Liver (tissue), 9 donors: ENCODE data around the gene LHX8. TPM values are rescaled to one million over a fixed set of nuclear protein-coding genes. Genes with fewer than 3 reads are reported as not detected.

Experiments used
- DNase-seq: peaks from one replicate; pipeline ENCODE4 v3.0.0-alpha.2; 2017; ENCODE audit warnings: low spot score
- H3K27ac ChIP-seq, 2 donors: one replicate each; pipeline ENCODE4 v1.7.0; 2013; ENCODE audit warnings: inconsistent platforms in 2 of 2, low read length in 2 of 2, control low read depth in 1 of 2, low read depth in 1 of 2, mild to moderate bottlenecking in 1 of 2
- H3K27me3 ChIP-seq, 4 donors: one replicate each; pipeline versions ENCODE4 v1.6.1 to v1.7.0; 2013; ENCODE audit warnings: low read length in 3 of 4, inconsistent platforms in 1 of 4, mild to moderate bottlenecking in 1 of 4, moderate library complexity in 1 of 4; ENCODE audit not compliant: control insufficient read depth in 4 of 4, insufficient read depth in 4 of 4
- H3K36me3 ChIP-seq, 4 donors: one replicate each; pipeline versions ENCODE4 v1.6.1 to v1.7.0; 2013; ENCODE audit warnings: low read length in 3 of 4, mild to moderate bottlenecking in 3 of 4, low read depth in 1 of 4, moderate library complexity in 1 of 4; ENCODE audit not compliant: control insufficient read depth in 4 of 4, insufficient read depth in 3 of 4
- H3K4me1 ChIP-seq, 4 donors: one replicate each; pipeline versions ENCODE4 v1.6.1 to v1.7.0; 2013; ENCODE audit warnings: low read length in 3 of 4, mild to moderate bottlenecking in 3 of 4, moderate library complexity in 1 of 4; ENCODE audit not compliant: control insufficient read depth in 4 of 4, insufficient read depth in 4 of 4
- H3K4me3 ChIP-seq, 3 donors: one replicate each; pipeline versions ENCODE4 v1.6.1 to v1.7.0; 2013; ENCODE audit warnings: low read length in 3 of 3, control low read depth in 1 of 3, low read depth in 1 of 3, mild to moderate bottlenecking in 1 of 3
- H3K9ac ChIP-seq, 2 donors: one replicate each; pipeline ENCODE4 v1.7.0; 2013; ENCODE audit warnings: low read length in 2 of 2, mild to moderate bottlenecking in 2 of 2, moderate library complexity in 2 of 2, control low read depth in 1 of 2, low read depth in 1 of 2
- H3K9me3 ChIP-seq, 4 donors: one replicate each; pipeline versions ENCODE4 v1.6.1 to v1.7.0; 2013; ENCODE audit warnings: low read length in 3 of 4; ENCODE audit not compliant: control insufficient read depth in 4 of 4
- EGR1 ChIP-seq, 2 donors: IDR thresholded peaks; 2 replicates each; pipeline ENCODE4 v1.6.1; 2016 to 2018; ENCODE audit warnings: antibody characterized with exemption in 2 of 2, low read depth in 2 of 2
- FOXA1 ChIP-seq: IDR thresholded peaks from 2 replicates; pipeline ENCODE4 v1.6.1; 2016; ENCODE audit warnings: antibody characterized with exemption
- FOXA2 ChIP-seq: IDR thresholded peaks from 2 replicates; pipeline ENCODE4 v1.6.1; 2016; ENCODE audit warnings: antibody characterized with exemption
- HNF4A ChIP-seq, 2 donors: conservative IDR thresholded peaks; 2 replicates each; pipeline ENCODE4 v1.6.1; 2016; ENCODE audit warnings: antibody characterized with exemption in 2 of 2, mild to moderate bottlenecking in 2 of 2
- HNF4G ChIP-seq: IDR thresholded peaks from 2 replicates; pipeline ENCODE4 v1.6.1; 2016; ENCODE audit warnings: antibody characterized with exemption
- JUND ChIP-seq, 2 donors: IDR thresholded peaks; 2 replicates each; pipeline ENCODE4 v1.6.1; 2016; ENCODE audit warnings: antibody characterized with exemption in 2 of 2
- NR2F2 ChIP-seq: IDR thresholded peaks from 2 replicates; pipeline ENCODE4 v1.6.1; 2016; ENCODE audit warnings: antibody characterized with exemption
- RAD21 ChIP-seq, 2 donors: IDR thresholded peaks; 2 replicates each; pipeline ENCODE4 v1.6.1; 2016; ENCODE audit warnings: antibody characterized with exemption in 2 of 2, mild to moderate bottlenecking in 2 of 2
- RXRA ChIP-seq, 2 donors: IDR thresholded peaks; 2 replicates each; pipeline ENCODE4 v1.6.1; 2017 to 2018; ENCODE audit warnings: antibody characterized with exemption in 2 of 2, mild to moderate bottlenecking in 1 of 2
- SP1 ChIP-seq: IDR thresholded peaks from 2 replicates; pipeline ENCODE4 v1.6.1; 2018; ENCODE audit warnings: antibody characterized with exemption, mild to moderate bottlenecking
- TAF1 ChIP-seq: conservative IDR thresholded peaks from 2 replicates; pipeline ENCODE4 v1.6.1; 2016; ENCODE audit warnings: antibody characterized with exemption, mild to moderate bottlenecking
- YY1 ChIP-seq: IDR thresholded peaks from 2 replicates; pipeline ENCODE4 v1.6.1; 2016; ENCODE audit warnings: antibody characterized with exemption, mild to moderate bottlenecking
- ZBTB33 ChIP-seq: IDR thresholded peaks from 2 replicates; pipeline ENCODE4 v1.6.1; 2016; ENCODE audit warnings: antibody characterized with exemption
- WGBS: extraction: QIAGEN DNeasy Blood & Tissue Kit; methylation state at CpG from one replicate; pipeline ENCODE4 v1.1.7; 2013; 5-methylcytosine and 5-hydroxymethylcytosine counted together
- polyA plus RNA-seq, 2 donors: library from polyadenylated mRNA; stranded (reverse) in 1 of 2; unstranded in 1 of 2; fragments of 200-250 nt in 1 of 2; fragments of >200 nt in 1 of 2; fragmentation: Nextera tagmentation in 1 of 2; extraction: Ambion mirVana in 1 of 2; gene quantifications; one replicate each; pipeline versions ENCODE4 v1.2.1 to v1.2.3, GENCODE V29; 2013 to 2015
- total RNA-seq, 2 donors: library from RNA; depleted of rRNA; stranded (reverse); fragments of >200 nt; gene quantifications; one replicate each; pipeline ENCODE4 v1.2.3, GENCODE V29; 2014
- TF ChIP-seq, protein P1 (sequence below): IDR thresholded peaks from 2 replicates; pipeline ENCODE4 v1.6.1; 2016; ENCODE audit warnings: antibody characterized with exemption
- TF ChIP-seq, protein P2 (sequence below): IDR thresholded peaks from 2 replicates; pipeline ENCODE4 v1.6.1; 2016; ENCODE audit warnings: antibody characterized with exemption, mild to moderate bottlenecking
- TF ChIP-seq, protein P3 (sequence below): IDR thresholded peaks from 2 replicates; pipeline ENCODE4 v1.6.1; 2016; ENCODE audit warnings: antibody characterized with exemption
- donor health status: healthy.
- donor health status: healthy.
- donor health status: healthy.
- donor health status: healthy.
- donor health status: healthy.

Gene LHX8
- total and polyA plus RNA-seq, 4 donors: not detected

GRCh38 chr1:75188892-75189291 lies 54.7 kb downstream of the LHX8 start:
- TF ChIP-seq EGR1 (IDR thresholded peaks at IDR 0.05; ENCODE audit: low read depth in 2 of 2): no peak
- no peak for TF ChIP-seq HNF4G
- no peak for TF ChIP-seq NR2F2
- no peak for TF ChIP-seq FOXA1
- no peak for TF ChIP-seq JUND (IDR thresholded peaks at IDR 0.05)
- TF ChIP-seq, protein P1, sequence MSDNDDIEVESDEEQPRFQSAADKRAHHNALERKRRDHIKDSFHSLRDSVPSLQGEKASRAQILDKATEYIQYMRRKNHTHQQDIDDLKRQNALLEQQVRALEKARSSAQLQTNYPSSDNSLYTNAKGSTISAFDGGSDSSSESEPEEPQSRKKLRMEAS: no peak
- no peak for TF ChIP-seq HNF4A (conservative IDR thresholded peaks at IDR 0.05)
- TF ChIP-seq RAD21 (IDR thresholded peaks at IDR 0.05): no peak
- no peak for TF ChIP-seq RXRA (IDR thresholded peaks at IDR 0.05)
- no peak for TF ChIP-seq FOXA2
- TF ChIP-seq, protein P2, sequence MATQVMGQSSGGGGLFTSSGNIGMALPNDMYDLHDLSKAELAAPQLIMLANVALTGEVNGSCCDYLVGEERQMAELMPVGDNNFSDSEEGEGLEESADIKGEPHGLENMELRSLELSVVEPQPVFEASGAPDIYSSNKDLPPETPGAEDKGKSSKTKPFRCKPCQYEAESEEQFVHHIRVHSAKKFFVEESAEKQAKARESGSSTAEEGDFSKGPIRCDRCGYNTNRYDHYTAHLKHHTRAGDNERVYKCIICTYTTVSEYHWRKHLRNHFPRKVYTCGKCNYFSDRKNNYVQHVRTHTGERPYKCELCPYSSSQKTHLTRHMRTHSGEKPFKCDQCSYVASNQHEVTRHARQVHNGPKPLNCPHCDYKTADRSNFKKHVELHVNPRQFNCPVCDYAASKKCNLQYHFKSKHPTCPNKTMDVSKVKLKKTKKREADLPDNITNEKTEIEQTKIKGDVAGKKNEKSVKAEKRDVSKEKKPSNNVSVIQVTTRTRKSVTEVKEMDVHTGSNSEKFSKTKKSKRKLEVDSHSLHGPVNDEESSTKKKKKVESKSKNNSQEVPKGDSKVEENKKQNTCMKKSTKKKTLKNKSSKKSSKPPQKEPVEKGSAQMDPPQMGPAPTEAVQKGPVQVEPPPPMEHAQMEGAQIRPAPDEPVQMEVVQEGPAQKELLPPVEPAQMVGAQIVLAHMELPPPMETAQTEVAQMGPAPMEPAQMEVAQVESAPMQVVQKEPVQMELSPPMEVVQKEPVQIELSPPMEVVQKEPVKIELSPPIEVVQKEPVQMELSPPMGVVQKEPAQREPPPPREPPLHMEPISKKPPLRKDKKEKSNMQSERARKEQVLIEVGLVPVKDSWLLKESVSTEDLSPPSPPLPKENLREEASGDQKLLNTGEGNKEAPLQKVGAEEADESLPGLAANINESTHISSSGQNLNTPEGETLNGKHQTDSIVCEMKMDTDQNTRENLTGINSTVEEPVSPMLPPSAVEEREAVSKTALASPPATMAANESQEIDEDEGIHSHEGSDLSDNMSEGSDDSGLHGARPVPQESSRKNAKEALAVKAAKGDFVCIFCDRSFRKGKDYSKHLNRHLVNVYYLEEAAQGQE: no peak
- TF ChIP-seq ZBTB33: no peak
- TF ChIP-seq SP1: no peak
- TF ChIP-seq, protein P3, sequence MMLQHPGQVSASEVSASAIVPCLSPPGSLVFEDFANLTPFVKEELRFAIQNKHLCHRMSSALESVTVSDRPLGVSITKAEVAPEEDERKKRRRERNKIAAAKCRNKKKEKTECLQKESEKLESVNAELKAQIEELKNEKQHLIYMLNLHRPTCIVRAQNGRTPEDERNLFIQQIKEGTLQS: no peak
- no peak for TF ChIP-seq TAF1
- TF ChIP-seq YY1: no peak
- 69% methylated on average over 1 of the region's 1 CpG for WGBS
- H3K27ac ChIP-seq: no peak overlapping the region

GRCh38 chr1:75198163-75198562 lies 64.0 kb downstream of the LHX8 start:
- Histone ChIP-seq H3K4me1 (no peaks in the 10 kb centered on the region), H3K27ac (no peak overlapping the region), H3K9me3 (no peaks in the 10 kb centered on the region), H3K27me3 (peaks cover 0 to 3% (median under 1%) of the 10 kb centered on the region in 4 donors), H3K36me3 (no peaks in the 10 kb centered on the region), H3K9ac (no peak overlapping the region), H3K4me3 (no peak overlapping the region)
- TF ChIP-seq HNF4A (conservative IDR thresholded peaks at IDR 0.05) (peak in 1 of 2 donors; percentile 8), YY1 (no peak)
- WGBS: 49% methylated on average over 1 of the region's 1 CpG
- DNase-seq: no peak

More at GRCh38 chr1:75188892-75189291, 54.7 kb downstream of the LHX8 start:
- Histone ChIP-seq H3K9me3 (no peaks in the 10 kb centered on the region), H3K4me3 (no peak overlapping the region), H3K4me1 (no peaks in the 10 kb centered on the region), H3K36me3 (no peaks in the 10 kb centered on the region), H3K9ac (no peak overlapping the region), H3K27me3 (peaks cover 0 to 6% (median 0%) of the 10 kb centered on the region in 4 donors)
- DNase-seq: no peak
